ENCODE measurements around the gene METTL24.
"Not testable (repeated sequence)": the region's sequence is repeated elsewhere in the genome, so short reads cannot be mapped to it uniquely, and the experiment has no call there.

Gene METTL24

GRCh38 chr6:110255211-110255750, 102.9 kb downstream of the METTL24 start:
- peak; percentile 18 for DNase-seq

GRCh38 chr6:110250838-110251237, 107.3 kb downstream of the METTL24 start:
- DNase-seq, result no peak

DNA sequence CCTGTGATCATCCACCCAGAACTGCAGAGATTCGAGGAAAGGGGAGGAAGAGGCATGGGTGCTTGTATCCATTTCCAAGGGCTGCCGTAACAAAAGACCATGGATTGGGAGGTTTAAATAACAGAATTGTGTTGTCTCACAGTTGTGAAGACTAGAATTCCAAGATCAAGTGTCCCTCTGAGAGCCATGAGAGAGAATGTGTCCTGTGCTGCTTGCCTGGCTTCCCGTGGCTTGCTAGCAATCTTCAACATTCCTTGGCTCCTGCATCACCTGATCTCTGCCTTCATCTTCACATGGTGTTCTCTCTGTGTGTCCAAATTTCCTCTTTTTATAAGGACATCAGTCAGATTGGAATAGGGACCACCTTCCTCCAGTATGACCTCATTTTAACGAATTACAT, 108.1 kb downstream of the METTL24 start:
- DNase-seq, result no peak

GRCh38 chr6:110246900-110247546, 111.1 kb downstream of the METTL24 start:
- no peak for DNase-seq

- DNase-seq, result no peak
Observed at GRCh38 chr6:110246378-110246777, 111.8 kb downstream of the METTL24 start.

GRCh38 chr6:110244621-110245020, 113.5 kb downstream of the METTL24 start:
- not testable (repeated sequence) for DNase-seq

DNA sequence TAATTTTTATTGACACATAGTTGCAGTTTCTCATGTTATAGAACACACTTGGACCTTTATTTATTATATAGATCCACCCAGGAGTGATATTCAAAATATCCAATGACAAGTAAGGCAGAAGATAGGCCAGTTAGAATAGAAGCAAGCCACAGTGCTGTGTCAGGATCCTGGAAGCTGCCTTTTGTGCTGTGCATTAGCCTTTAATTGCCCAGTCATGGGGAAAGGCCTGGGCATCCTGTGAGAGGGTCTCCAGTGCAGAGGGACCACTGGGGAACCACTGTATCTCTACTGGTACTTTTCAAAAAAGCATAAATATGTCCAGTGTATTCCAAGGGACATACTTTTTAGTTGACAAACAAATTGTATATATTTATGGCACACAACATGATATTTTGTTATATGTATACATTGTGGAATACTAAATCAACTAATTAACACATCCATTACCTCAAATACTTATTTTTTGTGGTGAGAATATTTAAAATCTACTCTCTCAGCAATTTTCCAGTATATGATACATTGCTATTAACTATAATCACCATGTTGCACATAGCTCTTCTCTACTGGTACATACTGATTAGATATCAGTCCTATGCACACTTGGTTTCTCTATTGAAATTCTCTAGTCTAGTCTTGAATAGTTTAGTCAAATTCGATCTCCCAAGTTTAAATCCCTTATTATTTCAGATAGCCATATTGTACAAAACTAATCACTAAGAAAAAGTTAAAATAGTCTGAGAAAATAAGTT, 118.4 kb downstream of the METTL24 start:
- DNase-seq, result peak; percentile 13

DNA sequence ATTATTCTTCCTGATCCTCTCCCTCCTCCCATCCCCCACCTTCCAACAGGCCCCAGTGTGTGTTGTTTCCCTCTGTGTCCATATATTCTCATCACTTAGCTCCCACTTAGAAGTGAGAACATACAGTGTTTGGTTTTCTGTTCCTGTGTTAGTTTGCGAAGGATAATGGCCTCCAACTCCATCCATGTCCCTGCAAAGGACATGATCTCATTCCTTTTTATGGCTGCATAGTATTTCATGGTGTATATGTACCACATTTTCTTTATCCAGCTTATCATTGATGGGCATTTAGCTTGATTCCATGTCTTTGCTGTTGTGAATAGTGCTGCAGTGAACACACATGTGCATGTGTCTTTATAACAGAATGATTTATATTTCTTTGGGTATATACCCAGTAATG, 122.1 kb downstream of the METTL24 start:
- DNase-seq, result not testable (repeated sequence)

DNA sequence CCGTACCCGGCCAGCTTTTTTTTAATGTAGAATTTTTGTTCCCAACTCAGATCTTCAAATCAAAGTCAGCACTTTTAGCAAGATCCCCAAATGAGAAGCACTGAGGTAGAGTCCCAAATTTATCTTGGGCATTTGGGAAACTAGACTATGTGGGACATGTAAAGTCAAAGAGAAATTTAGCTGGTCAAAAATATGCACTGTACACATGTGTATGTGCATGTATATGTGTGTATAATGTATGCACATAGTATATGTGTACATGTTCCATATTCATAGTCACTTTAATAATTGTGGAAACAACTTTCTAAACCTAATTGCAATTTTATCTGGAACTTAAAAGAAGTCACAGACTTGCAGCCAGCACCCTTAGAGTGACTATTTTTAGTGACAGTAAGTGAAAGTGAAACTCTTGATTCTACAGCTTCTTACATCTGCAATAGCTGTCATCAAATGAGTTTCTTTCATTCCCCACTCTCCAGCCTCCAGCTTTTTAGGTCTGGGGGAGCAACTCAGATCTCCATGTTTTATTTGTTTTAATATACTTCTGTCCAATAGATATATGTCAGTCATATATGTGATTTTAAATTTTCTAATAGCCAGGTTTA, 124.3 kb downstream of the METTL24 start:
- DNase-seq, result no peak

DNA sequence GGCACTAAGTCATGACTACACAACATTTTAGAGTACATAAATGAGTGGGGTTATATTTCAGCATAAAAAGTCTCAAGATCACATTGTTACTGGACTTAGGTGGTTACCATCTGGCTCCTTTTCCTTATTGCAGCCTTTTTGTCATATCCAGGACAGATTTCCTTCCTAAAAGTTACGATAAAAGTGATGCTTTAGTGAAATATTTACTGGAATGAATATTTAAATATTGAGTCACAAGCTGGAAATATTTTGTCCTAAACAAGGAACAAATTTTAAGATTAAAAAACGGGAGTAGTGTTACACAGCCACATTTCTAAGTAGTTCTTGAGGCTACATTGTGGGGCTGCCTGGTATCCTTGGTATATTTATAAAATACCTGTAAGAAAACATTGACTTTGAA, 125.7 kb downstream of the METTL24 start:
- no peak for DNase-seq

- no peak for DNase-seq
Observed at GRCh38 chr6:110226261-110226660, 131.9 kb downstream of the METTL24 start.

DNA sequence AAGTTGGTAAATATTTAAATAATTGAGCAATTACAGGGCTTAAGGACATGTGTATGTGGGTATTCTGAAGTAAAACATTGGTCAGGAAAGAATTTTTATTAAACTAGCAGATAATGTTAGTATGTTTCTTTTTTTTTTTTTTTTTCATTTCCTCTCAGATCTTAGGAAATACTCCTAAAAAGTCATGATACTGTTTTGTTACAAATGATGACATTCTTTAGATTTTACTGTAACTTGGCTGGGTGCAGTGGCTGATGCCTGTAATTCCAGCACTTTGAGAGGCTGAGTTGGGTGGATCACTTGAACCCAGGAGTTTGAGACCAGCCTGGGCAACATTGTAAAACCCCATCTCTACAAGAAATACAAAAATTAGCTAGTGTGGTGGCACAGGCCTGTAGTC, 136.4 kb downstream of the METTL24 start:
- no peak for DNase-seq

DNA sequence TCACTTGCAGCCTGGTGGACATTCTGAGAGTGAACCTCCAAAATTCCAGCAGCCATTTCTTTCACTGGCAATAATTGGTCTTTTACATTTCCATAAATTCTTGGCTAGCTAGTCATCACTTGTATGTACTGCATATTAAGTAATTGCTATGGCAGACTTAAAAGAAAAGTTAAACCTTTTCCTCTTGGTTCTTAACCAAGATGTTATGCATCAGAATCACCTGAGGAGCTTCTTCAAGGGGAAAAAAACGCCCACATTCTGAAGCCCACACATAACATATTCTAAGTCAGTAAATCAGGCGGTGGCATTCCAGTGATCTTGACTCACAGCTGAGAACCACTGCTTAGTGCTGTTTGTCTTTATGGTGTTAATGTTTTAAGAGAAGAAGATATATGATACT, 140.9 kb downstream of the METTL24 start:
- no peak for DNase-seq

DNA sequence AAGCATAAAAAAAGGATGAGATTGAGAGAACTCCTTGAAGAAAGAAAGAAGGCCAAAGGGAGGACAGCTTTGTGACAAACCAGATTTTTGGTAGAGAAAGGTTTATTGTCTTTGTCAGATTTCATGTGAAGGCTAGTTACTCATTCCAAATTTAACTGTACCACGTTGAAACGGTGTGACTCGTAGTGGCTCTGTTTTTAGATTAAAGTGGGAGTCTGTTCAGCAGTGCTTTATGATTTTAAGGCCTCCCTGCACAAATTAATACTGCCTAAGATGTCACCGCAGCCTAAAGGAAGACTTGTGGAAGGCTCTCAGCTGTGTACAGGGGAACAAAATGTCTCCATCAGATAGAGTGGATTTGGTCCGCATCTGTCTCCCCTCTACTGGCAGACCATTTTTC, 142.0 kb downstream of the METTL24 start:
- no peak for DNase-seq

- DNase-seq, result peak; percentile 14
Observed at GRCh38 chr6:110214338-110214737, 143.8 kb downstream of the METTL24 start.

DNA sequence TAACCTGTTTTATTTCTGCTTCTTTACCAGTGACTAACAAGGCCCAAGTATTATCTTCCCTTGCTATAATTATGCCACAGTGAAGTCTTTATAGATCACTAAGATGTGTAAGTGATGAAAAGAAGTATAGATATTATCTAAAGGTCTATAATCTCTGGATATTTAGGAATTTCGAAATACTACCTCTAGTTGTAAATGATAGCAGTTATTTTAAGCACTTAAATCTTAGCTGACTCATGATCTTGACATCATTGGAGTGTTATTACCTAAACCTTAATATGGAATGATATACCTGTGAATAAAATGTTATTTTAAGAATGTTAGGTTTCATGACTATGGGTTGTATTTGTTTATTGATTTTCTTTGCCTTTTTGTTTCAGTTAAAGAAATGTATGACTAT, 146.4 kb downstream of the METTL24 start:
- no peak for DNase-seq

- DNase-seq, result no peak
Observed at GRCh38 chr6:110207652-110208051, 150.5 kb downstream of the METTL24 start.

DNA sequence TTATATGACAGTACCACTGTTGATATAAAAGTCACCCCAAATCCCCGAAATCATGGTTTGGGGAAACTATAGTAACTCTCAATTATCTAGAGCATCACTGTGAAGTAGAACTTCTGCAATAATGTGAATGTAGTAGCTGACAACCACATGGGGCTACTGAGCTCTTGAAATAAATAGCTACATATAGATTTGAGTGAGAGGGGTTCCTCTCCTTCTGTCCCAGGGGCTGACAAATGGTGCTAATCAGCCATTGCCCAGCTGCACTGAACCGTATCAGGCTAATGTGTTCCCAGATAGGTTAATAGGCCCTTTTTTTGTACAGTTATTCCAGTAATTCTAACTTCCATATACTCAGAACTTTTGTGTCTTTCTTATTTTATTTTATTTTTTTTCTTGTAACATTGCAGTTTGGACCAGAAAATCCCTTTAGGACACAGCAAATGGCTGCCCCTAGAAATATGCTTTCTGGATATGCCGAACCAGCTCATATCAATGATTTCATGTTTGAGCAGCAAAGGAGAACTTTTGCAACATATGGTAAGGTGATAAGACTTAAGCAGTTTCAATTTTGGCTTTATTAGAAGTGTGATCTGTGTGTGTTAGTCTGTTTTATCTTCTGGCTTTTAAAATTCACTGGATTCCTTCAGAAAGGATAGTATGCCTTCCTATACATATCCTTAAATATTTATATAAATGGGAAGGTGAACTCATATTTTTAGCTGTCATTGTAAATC, 156.8 kb downstream of the METTL24 start:
- peak; percentile 19 for DNase-seq

DNA sequence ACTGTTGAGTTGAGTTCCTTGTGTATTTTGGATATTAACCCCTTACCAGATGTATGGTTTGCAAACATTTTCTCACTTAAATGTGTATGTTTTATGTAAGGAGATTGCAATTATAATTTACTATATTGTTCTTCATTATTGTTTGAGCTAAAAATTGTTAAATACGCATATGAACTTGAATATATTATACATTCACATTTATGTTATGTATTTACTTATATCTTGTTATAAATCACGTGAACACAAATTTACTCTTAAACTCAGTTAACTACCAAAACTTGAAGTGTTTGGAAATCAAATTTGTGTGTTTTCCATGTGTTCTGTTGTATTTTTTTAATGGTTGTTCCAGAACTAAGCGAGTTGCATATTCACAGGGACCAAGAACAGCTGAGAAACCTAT, 159.6 kb downstream of the METTL24 start:
- no peak for DNase-seq

GRCh38 chr6:110196874-110197273, 161.3 kb downstream of the METTL24 start:
- DNase-seq, result no peak

DNA sequence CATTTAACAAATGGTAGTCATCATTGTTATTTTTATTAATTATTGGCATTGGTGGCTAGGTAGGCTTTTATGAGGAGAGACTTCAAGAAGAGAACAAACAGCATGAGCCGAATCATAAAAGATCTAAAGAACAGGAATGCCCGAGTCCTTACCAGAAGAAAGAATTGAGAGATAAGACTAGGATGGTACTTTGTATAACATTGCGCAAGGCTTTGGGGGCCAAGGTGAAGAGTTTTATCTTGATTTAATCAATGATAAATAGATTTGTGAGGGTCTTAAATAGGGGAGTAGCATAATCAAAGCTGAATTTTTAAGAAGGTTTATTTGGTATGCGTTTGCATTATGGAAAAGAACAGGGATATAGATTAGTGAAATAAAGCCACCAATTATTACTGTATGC, 162.5 kb downstream of the METTL24 start:
- no peak for DNase-seq

Data from retina (tissue), 1 donor.